AG04449 (cell line): ENCODE data around the gene FASTKD2.

Experiments
- CTCF ChIA-PET: fragments of 350-600 bp; formaldehyde crosslinking; extraction: SDS; loops from one replicate; lab custom pipeline; 2021; ENCODE audit warnings: antibody characterized with exemption; lab: Yijun Ruan, JAX
- POLR2A ChIA-PET: fragments of 400-600, 350-600 bp; formaldehyde crosslinking; extraction: SDS; loops from one replicate; lab custom pipeline; 2020; ENCODE audit warnings: antibody characterized with exemption, inconsistent platforms; lab: Yijun Ruan, JAX
- DNase-seq: peaks from one replicate; pipeline ENCODE4 v3.0.0-alpha.2; 2010; ENCODE audit warnings: low read depth, low spot score
- H3K4me3 ChIP-seq: 2 replicates; pipeline ENCODE4 v1.5.1; 2011; ENCODE audit warnings: low read depth, mild to moderate bottlenecking, control low read depth, low read length
- TF ChIP-seq, protein P1 (sequence below): IDR thresholded peaks from one replicate; pipeline ENCODE4 v1.5.1; 2011; ENCODE audit warnings: mild to moderate bottlenecking, moderate library complexity, low read length, control low read depth, inconsistent platforms; ENCODE audit not compliant: insufficient read depth; ENCODE audit errors: missing control alignments

The FASTKD2 gene

DNA sequence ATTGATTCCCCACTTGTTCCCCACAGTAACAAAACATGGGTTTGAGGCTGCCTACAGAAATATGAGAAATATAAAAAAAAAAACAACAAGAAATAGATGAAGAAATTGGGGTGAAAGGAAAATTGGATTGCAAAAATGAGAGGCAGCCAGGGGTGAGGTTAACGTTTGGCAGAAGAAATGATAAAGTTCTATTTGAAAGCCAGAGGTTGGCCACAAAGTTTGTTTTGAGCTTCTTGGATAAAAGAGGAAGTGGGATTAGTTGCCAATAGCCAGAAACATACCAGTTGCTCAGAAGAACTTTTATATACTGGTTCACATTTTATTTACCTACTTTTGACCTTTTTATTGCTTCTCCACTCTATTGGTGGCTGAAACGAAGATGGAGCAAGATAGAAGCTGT, 67.5 kb downstream of the FASTKD2 start:
- DNase-seq = no peak
- no peak overlapping the region for H3K4me3 ChIP-seq
- POLR2A ChIA-PET = no interaction called here
- CTCF ChIA-PET = interaction anchor here (0.6 to 1.0 kb wide), 2 partner anchors 9 to 15 kb away, joined by 3 read pairs; no protein-coding TSS in a partner anchor
- TF ChIP-seq, protein P1, sequence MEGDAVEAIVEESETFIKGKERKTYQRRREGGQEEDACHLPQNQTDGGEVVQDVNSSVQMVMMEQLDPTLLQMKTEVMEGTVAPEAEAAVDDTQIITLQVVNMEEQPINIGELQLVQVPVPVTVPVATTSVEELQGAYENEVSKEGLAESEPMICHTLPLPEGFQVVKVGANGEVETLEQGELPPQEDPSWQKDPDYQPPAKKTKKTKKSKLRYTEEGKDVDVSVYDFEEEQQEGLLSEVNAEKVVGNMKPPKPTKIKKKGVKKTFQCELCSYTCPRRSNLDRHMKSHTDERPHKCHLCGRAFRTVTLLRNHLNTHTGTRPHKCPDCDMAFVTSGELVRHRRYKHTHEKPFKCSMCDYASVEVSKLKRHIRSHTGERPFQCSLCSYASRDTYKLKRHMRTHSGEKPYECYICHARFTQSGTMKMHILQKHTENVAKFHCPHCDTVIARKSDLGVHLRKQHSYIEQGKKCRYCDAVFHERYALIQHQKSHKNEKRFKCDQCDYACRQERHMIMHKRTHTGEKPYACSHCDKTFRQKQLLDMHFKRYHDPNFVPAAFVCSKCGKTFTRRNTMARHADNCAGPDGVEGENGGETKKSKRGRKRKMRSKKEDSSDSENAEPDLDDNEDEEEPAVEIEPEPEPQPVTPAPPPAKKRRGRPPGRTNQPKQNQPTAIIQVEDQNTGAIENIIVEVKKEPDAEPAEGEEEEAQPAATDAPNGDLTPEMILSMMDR = no peak

DNA sequence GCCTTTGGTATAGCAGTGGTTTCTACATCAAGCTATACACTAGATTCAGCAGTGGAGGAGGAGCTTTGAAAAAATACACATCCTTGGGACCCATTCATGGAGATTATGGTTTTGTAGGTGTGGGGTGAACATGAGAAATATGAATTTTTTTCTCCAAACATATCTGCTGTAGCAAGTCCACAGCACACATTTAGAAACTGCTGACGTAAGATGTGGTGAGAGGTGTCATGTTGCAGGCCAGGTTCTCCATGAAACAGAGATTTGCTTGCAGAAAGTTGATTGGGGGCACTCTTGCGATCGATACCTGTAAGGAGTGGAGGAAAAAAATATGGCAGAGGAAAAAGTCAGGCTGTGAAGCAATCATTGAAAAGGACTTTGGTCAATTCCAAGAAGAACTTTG, 67.9 kb downstream of the FASTKD2 start:
- DNase-seq = no peak
- ChIA-PET POLR2A (no interaction called here), CTCF (interaction anchor here (0.6 to 1.0 kb wide), 2 partner anchors 9 to 14 kb away, joined by 3 read pairs; no protein-coding TSS in a partner anchor)
- H3K4me3 ChIP-seq = no peak overlapping the region
- TF ChIP-seq, protein P1 = no peak

GRCh38 chr2:206836722-206837121, 71.3 kb downstream of the FASTKD2 start:
- TF ChIP-seq, protein P1 = no peak
- ChIA-PET CTCF (no interaction called here), POLR2A (no interaction called here)
- DNase-seq = no peak
- H3K4me3 ChIP-seq = no peak overlapping the region

DNA sequence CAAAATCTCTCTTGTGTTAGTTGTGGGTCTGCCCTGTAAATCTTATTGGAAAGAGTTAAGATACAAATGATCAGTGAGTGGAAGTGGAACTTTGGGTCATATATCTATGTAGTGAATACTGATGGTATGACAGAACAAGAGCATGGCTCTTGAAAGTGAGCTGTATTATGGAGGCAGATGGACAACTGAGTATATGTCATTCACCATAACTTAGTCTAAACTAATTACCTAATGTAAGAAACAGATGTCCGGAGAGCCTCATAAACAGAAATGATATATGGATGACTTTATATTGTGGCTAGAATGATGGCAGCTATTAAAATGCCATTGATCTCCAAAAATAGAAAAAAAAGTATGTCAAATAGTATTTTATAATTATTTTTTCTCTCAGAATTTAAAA, 72.4 kb downstream of the FASTKD2 start:
- TF ChIP-seq, protein P1 = no peak
- DNase-seq = no peak
- ChIA-PET POLR2A (no interaction called here), CTCF (no interaction called here)
- H3K4me3 ChIP-seq = no peak overlapping the region

DNA sequence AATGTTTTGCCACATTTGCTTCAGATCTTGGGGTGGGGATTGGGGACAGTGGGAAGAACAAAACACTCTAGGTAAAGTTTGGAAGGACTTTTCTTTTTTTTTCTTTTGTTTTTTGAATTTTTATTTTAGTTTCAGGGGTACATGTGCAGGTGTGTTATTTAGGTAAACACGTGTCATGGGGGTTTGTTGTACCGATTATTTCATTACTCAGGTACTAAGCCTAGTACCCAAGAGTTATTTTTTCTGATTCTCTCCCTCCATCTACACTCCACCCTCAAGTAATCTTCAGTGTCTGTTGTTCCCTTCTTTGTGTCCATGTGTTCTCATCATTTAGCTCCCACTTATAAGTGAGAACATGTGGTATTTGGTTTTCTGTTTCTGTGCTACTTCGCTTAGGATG, 73.3 kb downstream of the FASTKD2 start:
- no peak for DNase-seq
- TF ChIP-seq, protein P1 = no peak
- CTCF ChIA-PET = no interaction called here

DNA sequence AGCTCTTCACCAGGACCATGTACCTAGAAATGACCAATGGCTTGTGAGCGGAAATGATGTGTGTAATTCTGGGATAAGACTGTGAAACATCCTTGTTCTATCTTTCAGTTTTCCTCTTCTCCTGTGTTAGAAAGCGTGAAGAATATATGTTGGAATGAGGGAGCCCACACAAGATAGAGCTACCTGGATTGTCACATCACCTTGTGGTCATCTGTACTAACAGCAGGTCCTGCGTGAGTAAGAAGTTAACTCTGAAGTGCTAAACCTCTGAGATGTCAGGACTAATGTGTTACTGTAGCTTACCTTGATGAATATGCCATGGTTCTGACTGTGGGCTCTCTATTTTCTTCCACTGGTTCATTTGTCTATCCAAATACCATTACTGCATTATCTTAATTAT, 75.6 kb downstream of the FASTKD2 start:
- no peak for DNase-seq
- POLR2A ChIA-PET = no interaction called here
- CTCF ChIA-PET = interaction anchor here (0.9 to 1.4 kb wide), 2 partner anchors 17 to 27 kb away, joined by 4 read pairs; no protein-coding TSS in a partner anchor

More for the DNA sequence above, 73.3 kb downstream of the FASTKD2 start:
- POLR2A ChIA-PET = no interaction called here
- no peak overlapping the region for H3K4me3 ChIP-seq

More for the DNA sequence above, 75.6 kb downstream of the FASTKD2 start:
- H3K4me3 ChIP-seq = no peak overlapping the region
- TF ChIP-seq, protein P1 = no peak
